GM23338 (cell line): ENCODE measurements around the gene SLC9A2. TPM values are rescaled to one million over a fixed set of nuclear protein-coding genes. Genes with fewer than 3 reads are reported as not detected.

Experiments
- ATAC-seq: fragments of 200-7000 bp; cut with Tn5 transposase; 3 replicates; pipeline ENCODE4 v1.9.1; 2020
- DNase-seq: peaks from one replicate; pipeline ENCODE4 v3.0.0-alpha.2; 2015; ENCODE audit warnings: low spot score
- H2AFZ ChIP-seq: fragments of 200-600 bp; sonication (generic); 2 replicates; pipeline ENCODE4 v1.8.0; 2016; ENCODE audit warnings: antibody characterized with exemption, mild to moderate bottlenecking, moderate library complexity
- H3F3A ChIP-seq: fragments of 200-600 bp; sonication (generic); replicated peaks from 2 replicates; pipeline ENCODE4 v1.8.0; 2017; ENCODE audit warnings: antibody characterized with exemption, mixed run types, low read depth
- H3K27ac ChIP-seq: fragments of 200-600 bp; sonication (generic); 2 replicates; pipeline ENCODE4 v1.6.1; 2016; ENCODE audit warnings: low read depth
- H3K27me3 ChIP-seq: fragments of 200-600 bp; sonication (generic); 2 replicates; pipeline ENCODE4 v1.8.0; 2016; ENCODE audit warnings: mild to moderate bottlenecking, mixed run types, moderate library complexity; ENCODE audit not compliant: insufficient read depth
- H3K36me3 ChIP-seq: fragments of 200-600 bp; sonication (generic); 2 replicates; pipeline ENCODE4 v1.8.0; 2016; ENCODE audit warnings: mild to moderate bottlenecking; ENCODE audit not compliant: insufficient read depth
- H3K4me1 ChIP-seq: fragments of 200-600 bp; sonication (generic); 2 replicates; pipeline ENCODE4 v1.8.0; 2016; ENCODE audit warnings: mild to moderate bottlenecking, moderate library complexity; ENCODE audit not compliant: insufficient read depth
- H3K4me2 ChIP-seq: fragments of 200-600 bp; sonication (generic); 2 replicates; pipeline ENCODE4 v1.7.1; 2017; ENCODE audit warnings: mixed run types
- H3K4me3 ChIP-seq: fragments of 200-600 bp; sonication (generic); 2 replicates; pipeline ENCODE4 v1.6.1; 2016; ENCODE audit warnings: mixed run types
- H3K79me2 ChIP-seq: fragments of 200-600 bp; sonication (generic); replicated peaks from 2 replicates; pipeline ENCODE4 v1.8.0; 2017; ENCODE audit warnings: mild to moderate bottlenecking; ENCODE audit not compliant: insufficient read depth
- H3K9me2 ChIP-seq: fragments of 200-600 bp; sonication (generic); 2 replicates; pipeline ENCODE4 v1.8.0; 2017; ENCODE audit not compliant: insufficient read depth
- H4K20me1 ChIP-seq: fragments of 200-600 bp; sonication (generic); replicated peaks from 2 replicates; pipeline ENCODE4 v1.8.0; 2017; ENCODE audit warnings: mild to moderate bottlenecking; ENCODE audit not compliant: insufficient read depth
- H3K27ac Mint-ChIP-seq: 2 replicates; pipeline ENCODE4 v1.8.0; 2020; ENCODE audit warnings: inconsistent platforms, mild to moderate bottlenecking, moderate library complexity, mixed read lengths
- H3K27me3 Mint-ChIP-seq: 3 replicates; pipeline ENCODE4 v1.8.0; 2022; ENCODE audit warnings: low read depth, mild to moderate bottlenecking, moderate library complexity, mixed read lengths, inconsistent platforms; ENCODE audit not compliant: insufficient read depth, poor library complexity
- H3K36me3 Mint-ChIP-seq: 3 replicates; pipeline ENCODE4 v1.8.0; 2021; ENCODE audit warnings: low read depth, mild to moderate bottlenecking, inconsistent platforms, moderate library complexity, mixed read lengths
- H3K4me1 Mint-ChIP-seq: 3 replicates; pipeline ENCODE4 v1.8.0; 2020; ENCODE audit warnings: mild to moderate bottlenecking, inconsistent platforms, mixed read lengths
- H3K4me3 Mint-ChIP-seq: 3 replicates; pipeline ENCODE4 v1.8.0; 2021; ENCODE audit warnings: moderate library complexity, mild to moderate bottlenecking, inconsistent platforms, mixed read lengths
- H3K9me3 Mint-ChIP-seq: 3 replicates; pipeline ENCODE4 v1.8.0; 2020; ENCODE audit warnings: moderate library complexity, mild to moderate bottlenecking, inconsistent platforms, mixed read lengths
- CREB1 ChIP-seq: fragments of 250-450 bp; sonication (Bioruptor Pico); IDR thresholded peaks from 2 replicates; pipeline ENCODE4 v1.5.0; 2020; ENCODE audit warnings: low read depth, mild to moderate bottlenecking, moderate library complexity
- EZH2 ChIP-seq: fragments of 200-600 bp; sonication (generic); IDR thresholded peaks from one replicate; pipeline ENCODE4 v1.8.0; 2017; ENCODE audit warnings: antibody characterized with exemption, mild to moderate bottlenecking, low read depth; ENCODE audit not compliant: unreplicated experiment
- JUNB ChIP-seq: IDR thresholded peaks from one replicate; pipeline ENCODE4 v1.6.1; 2016; ENCODE audit warnings: antibody characterized with exemption; ENCODE audit not compliant: unreplicated experiment
- NANOG ChIP-seq: IDR thresholded peaks from 2 replicates; pipeline ENCODE4 v1.6.1; 2016; ENCODE audit warnings: antibody characterized with exemption, borderline replicate concordance
- STAT1 ChIP-seq: IDR thresholded peaks from one replicate; pipeline ENCODE4 v1.6.1; 2016; ENCODE audit warnings: antibody characterized with exemption; ENCODE audit not compliant: unreplicated experiment
- ZNF331 ChIP-seq: fragments of 250-450 bp; sonication (Bioruptor Pico); IDR thresholded peaks from 2 replicates; pipeline ENCODE4 v1.5.0; 2020; ENCODE audit warnings: low read depth, mild to moderate bottlenecking, moderate library complexity
- polyA plus RNA-seq: library from polyadenylated mRNA; unstranded; fragments of >200 nt; fragmentation: Nextera tagmentation; extraction: Ambion mirVana; gene quantifications from 2 replicates; pipeline ENCODE4 v1.2.1, GENCODE V29; 2016
- total RNA-seq: library from RNA; depleted of rRNA; stranded (reverse); fragments of >200 nt; shearing (Covaris generic); gene quantifications from 2 replicates; pipeline ENCODE4 v1.2.3, GENCODE V29; 2014
- TF ChIP-seq, protein P1 (sequence below): IDR thresholded peaks from one replicate; pipeline ENCODE4 v1.6.1; 2018; ENCODE audit warnings: antibody characterized with exemption; ENCODE audit not compliant: unreplicated experiment
- TF ChIP-seq, protein P2 (sequence below), 2 experiments: fragments of 200-600 bp in 1 of 2; sonication (generic) in 1 of 2; conservative IDR thresholded peaks; 2 replicates each; pipeline versions ENCODE4 v1.5.1 to v1.6.1; 2016 to 2017; ENCODE audit warnings: antibody characterized with exemption in 2 of 2, low read depth in 2 of 2, mild to moderate bottlenecking in 2 of 2, moderate library complexity in 1 of 2

SLC9A2 gene
- total and polyA plus RNA-seq, 2 experiments from 2014 or later, result 0.03 to 0.24 TPM

DNA sequence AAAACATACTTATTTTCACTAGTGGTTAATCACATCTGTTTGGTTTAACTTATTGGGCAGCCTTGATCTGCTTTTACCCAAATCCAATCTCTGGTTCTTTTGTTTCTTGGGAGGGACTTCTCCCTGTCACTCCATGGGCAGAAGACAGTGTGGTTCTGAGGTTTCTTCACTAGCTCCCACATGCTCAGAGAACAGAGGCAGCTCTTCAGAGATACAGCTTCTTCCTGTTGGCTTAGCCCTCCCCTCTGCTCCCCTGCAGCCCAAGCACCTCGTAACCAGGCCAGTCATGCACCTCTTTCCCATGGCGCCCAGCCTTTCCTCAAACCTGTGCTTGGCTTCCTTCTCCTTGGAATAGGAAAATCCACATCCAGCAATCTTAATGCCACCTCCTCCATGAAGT is 32.8 kb downstream of the SLC9A2 start:
- Histone ChIP-seq H3K27ac (no peak overlapping the region), H3K27me3 (no peaks in the 10 kb centered on the region), H4K20me1 (no peaks in the 10 kb centered on the region), H3F3A (no peaks in the 10 kb centered on the region), H3K4me3 (no peak overlapping the region), H2AFZ (no peak overlapping the region), H3K36me3 (no peaks in the 10 kb centered on the region), H3K4me2 (no peak overlapping the region), H3K4me1 (no peaks in the 10 kb centered on the region), H3K9me2 (0 out of 2 replicates have a peak, but pooled peaks cover 4% of the 10 kb centered on the region), H3K79me2 (no peaks in the 10 kb centered on the region)
- Mint-ChIP-seq H3K27ac (no peak overlapping the region), H3K4me1 (no peaks in the 10 kb centered on the region; the same call in 2 of the 3 replicates), H3K27me3 (no peaks in the 10 kb centered on the region), H3K36me3 (no peaks in the 10 kb centered on the region; the same call in 2 of the 3 replicates), H3K4me3 (no peak overlapping the region), H3K9me3 (peaks cover 4% of the 10 kb centered on the region; the same call in 1 of the 3 replicates)
- ATAC-seq, result no peak
- no peak for TF ChIP-seq ZNF331 (CRISPR knock-in tag)
- TF ChIP-seq, protein P1, sequence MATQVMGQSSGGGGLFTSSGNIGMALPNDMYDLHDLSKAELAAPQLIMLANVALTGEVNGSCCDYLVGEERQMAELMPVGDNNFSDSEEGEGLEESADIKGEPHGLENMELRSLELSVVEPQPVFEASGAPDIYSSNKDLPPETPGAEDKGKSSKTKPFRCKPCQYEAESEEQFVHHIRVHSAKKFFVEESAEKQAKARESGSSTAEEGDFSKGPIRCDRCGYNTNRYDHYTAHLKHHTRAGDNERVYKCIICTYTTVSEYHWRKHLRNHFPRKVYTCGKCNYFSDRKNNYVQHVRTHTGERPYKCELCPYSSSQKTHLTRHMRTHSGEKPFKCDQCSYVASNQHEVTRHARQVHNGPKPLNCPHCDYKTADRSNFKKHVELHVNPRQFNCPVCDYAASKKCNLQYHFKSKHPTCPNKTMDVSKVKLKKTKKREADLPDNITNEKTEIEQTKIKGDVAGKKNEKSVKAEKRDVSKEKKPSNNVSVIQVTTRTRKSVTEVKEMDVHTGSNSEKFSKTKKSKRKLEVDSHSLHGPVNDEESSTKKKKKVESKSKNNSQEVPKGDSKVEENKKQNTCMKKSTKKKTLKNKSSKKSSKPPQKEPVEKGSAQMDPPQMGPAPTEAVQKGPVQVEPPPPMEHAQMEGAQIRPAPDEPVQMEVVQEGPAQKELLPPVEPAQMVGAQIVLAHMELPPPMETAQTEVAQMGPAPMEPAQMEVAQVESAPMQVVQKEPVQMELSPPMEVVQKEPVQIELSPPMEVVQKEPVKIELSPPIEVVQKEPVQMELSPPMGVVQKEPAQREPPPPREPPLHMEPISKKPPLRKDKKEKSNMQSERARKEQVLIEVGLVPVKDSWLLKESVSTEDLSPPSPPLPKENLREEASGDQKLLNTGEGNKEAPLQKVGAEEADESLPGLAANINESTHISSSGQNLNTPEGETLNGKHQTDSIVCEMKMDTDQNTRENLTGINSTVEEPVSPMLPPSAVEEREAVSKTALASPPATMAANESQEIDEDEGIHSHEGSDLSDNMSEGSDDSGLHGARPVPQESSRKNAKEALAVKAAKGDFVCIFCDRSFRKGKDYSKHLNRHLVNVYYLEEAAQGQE, result no peak
- TF ChIP-seq STAT1, result no peak
- no peak for DNase-seq

DNA sequence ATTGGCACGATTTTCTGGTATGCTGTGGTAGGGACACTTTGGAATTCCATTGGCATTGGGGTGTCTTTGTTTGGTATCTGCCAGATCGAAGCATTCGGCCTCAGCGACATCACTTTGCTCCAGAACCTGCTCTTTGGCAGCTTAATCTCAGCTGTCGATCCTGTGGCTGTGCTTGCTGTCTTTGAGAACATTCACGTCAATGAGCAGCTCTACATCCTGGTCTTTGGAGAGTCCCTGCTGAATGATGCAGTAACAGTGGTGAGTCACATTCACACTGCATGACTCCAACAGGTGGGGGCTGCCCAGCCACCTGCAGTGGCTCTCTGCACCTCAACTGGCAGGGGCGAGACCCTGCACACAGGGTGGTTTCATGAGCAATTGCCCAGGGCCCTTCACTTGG is 38.4 kb downstream of the SLC9A2 start:
- no peaks in the 10 kb centered on the region for H4K20me1 ChIP-seq
- TF ChIP-seq, protein P2, sequence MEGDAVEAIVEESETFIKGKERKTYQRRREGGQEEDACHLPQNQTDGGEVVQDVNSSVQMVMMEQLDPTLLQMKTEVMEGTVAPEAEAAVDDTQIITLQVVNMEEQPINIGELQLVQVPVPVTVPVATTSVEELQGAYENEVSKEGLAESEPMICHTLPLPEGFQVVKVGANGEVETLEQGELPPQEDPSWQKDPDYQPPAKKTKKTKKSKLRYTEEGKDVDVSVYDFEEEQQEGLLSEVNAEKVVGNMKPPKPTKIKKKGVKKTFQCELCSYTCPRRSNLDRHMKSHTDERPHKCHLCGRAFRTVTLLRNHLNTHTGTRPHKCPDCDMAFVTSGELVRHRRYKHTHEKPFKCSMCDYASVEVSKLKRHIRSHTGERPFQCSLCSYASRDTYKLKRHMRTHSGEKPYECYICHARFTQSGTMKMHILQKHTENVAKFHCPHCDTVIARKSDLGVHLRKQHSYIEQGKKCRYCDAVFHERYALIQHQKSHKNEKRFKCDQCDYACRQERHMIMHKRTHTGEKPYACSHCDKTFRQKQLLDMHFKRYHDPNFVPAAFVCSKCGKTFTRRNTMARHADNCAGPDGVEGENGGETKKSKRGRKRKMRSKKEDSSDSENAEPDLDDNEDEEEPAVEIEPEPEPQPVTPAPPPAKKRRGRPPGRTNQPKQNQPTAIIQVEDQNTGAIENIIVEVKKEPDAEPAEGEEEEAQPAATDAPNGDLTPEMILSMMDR (conservative IDR thresholded peaks at IDR 0.05; ENCODE audit: low read depth in 2 of 2), result no peak
- TF ChIP-seq NANOG (no peak), EZH2 (no peak), JUNB (no peak), CREB1 (CRISPR knock-in tag) (no peak)
- H3K36me3 ChIP-seq, result no peaks in the 10 kb centered on the region
- Mint-ChIP-seq H3K4me3 (no peak overlapping the region), H3K27ac (no peak overlapping the region), H3K4me1 (peaks cover 9% of the 10 kb centered on the region), H3K9me3 (no peaks in the 10 kb centered on the region), H3K36me3 (no peaks in the 10 kb centered on the region), H3K27me3 (no peaks in the 10 kb centered on the region)
- H3K27ac ChIP-seq, result no peak overlapping the region
- ATAC-seq, result no peak
- H3K4me1 ChIP-seq, result no peaks in the 10 kb centered on the region
- no peak for DNase-seq
- no peaks in the 10 kb centered on the region for H3K27me3 ChIP-seq
- peaks cover 4% of the 10 kb centered on the region; the same call in 1 of the 2 replicates for H3K9me2 ChIP-seq
- H3F3A ChIP-seq, result no peaks in the 10 kb centered on the region
- no peak overlapping the region for H3K4me2 ChIP-seq
- no peak overlapping the region for H3K4me3 ChIP-seq
- no peaks in the 10 kb centered on the region for H3K79me2 ChIP-seq
- H2AFZ ChIP-seq, result no peak overlapping the region
